ENCODE data around the gene GNAL.

GRCh38 chr18:11761553-11761952 lies 72.5 kb downstream of the GNAL start:
- 0 out of 2 replicates have a peak, but pooled peaks have one; percentile 24 for TF ChIP-seq CTCF (conservative IDR thresholded peaks at IDR 0.05; ENCODE audit: low read depth, low read length)
- TF ChIP-seq EZH2 (IDR thresholded peaks at IDR 0.05; ENCODE audit: borderline replicate concordance, low read depth, low read length, poor library complexity, severe bottlenecking), result no peak

Measured in A673 (cell line).